GM18951 (cell line): ENCODE results near the gene PRKCB.

Experiments
- POLR2A ChIP-seq: IDR thresholded peaks from 4 replicates; pipeline ENCODE4 v1.6.1; 2011; ENCODE audit warnings: mild to moderate bottlenecking; ENCODE audit not compliant: insufficient read length, insufficient read depth; ENCODE audit errors: extremely low read depth
- in situ Hi-C: fragments of 300-500 bp; cut with MboI; formaldehyde crosslinking; loops from one replicate; pipeline ENCODE4 v1.12.0; 2022; ENCODE audit warnings: low sequenced_read_pairs, mixed read lengths, inconsistent platforms; ENCODE audit not compliant: unreplicated experiment

Gene PRKCB

GRCh38 chr16:24051125-24051524 lies 215.3 kb downstream of the PRKCB start:
- no peak for TF ChIP-seq POLR2A
- in situ Hi-C loops, result loop anchor here (25.0 kb wide), 1 partner anchor 461 kb away; no protein-coding TSS in a partner anchor

- no peak for TF ChIP-seq POLR2A
- in situ Hi-C loops, result loop anchor here (25.0 kb wide), 1 partner anchor 460 kb away; no protein-coding TSS in a partner anchor
These were observed 216.7 kb downstream of the PRKCB start for GRCh38 chr16:24052329-24053098.

- TF ChIP-seq POLR2A, result no peak
These were observed 217.5 kb downstream of the PRKCB start for GRCh38 chr16:24053099-24053946.

GRCh38 chr16:24054741-24055491 lies 219.1 kb downstream of the PRKCB start:
- in situ Hi-C loops, result loop anchor here (25.0 kb wide), 1 partner anchor 457 kb away; no protein-coding TSS in a partner anchor
- no peak for TF ChIP-seq POLR2A

More at GRCh38 chr16:24053099-24053946, 217.5 kb downstream of the PRKCB start:
- in situ Hi-C loops, result loop anchor here (25.0 kb wide), 1 partner anchor 459 kb away; no protein-coding TSS in a partner anchor

DNA sequence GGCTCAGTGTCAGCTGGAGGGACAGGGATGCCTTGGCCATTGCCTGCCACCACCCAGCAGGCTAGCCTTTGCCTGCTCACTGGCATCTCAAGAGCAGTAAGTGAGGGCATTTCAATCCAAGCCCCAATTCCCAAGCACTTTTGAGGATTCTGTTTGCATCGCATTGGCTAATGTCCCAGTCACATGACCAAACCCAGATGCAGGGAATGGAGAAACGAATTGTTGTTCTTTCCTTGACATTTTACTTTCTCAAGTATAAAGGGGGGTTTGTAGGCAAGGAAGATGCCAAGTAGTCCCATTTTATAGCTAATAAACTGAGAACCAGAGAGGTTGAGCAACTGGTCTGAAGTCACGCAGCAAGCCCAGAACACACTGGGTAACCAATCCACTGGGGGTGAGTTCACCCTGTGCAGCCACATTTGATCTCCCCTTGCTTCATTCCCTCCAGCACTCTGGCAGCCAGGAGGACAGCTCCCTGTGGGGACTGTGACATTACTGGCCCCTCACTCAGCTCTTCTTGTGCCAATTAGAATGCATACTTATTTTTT lies 226.6 kb downstream of the PRKCB start:
- TF ChIP-seq POLR2A, result no peak
- in situ Hi-C loops, result loop anchor here (25.0 kb wide), 1 partner anchor 450 kb away; no protein-coding TSS in a partner anchor

- in situ Hi-C loops, result loop anchor here (25.0 kb wide), 1 partner anchor 443 kb away; no protein-coding TSS in a partner anchor
- no peak for TF ChIP-seq POLR2A
These were observed 233.3 kb downstream of the PRKCB start for GRCh38 chr16:24069036-24069590.

DNA sequence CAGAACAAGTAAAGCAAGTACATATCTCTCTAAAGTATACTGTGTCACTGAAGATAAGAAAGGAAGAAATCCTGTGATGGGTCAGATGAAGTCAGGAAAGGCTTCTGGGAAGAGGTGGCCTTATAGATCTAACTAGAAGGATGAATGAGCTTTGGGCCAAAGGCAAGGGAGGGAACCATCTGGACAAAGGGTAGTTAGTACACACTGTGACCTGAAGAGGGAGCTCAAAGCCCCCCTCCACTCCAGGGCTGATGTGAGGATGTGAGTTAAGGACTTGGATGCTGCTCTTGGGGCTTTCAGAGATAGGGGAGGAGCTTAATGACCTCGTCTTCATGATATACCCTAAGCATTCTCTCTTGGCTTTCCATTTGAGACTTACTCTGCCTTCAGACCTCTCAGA lies 235.1 kb downstream of the PRKCB start:
- in situ Hi-C loops, result loop anchor here (25.0 kb wide), 1 partner anchor 441 kb away; no protein-coding TSS in a partner anchor
- TF ChIP-seq POLR2A, result no peak

- in situ Hi-C loops, result loop anchor here (25.0 kb wide), 1 partner anchor 440 kb away; no protein-coding TSS in a partner anchor
- no peak for TF ChIP-seq POLR2A
These were observed 236.0 kb downstream of the PRKCB start for GRCh38 chr16:24071666-24072360.

GRCh38 chr16:24073321-24073720 lies 237.5 kb downstream of the PRKCB start:
- TF ChIP-seq POLR2A, result no peak
- in situ Hi-C loops, result loop anchor here (25.0 kb wide), 1 partner anchor 439 kb away; no protein-coding TSS in a partner anchor

GRCh38 chr16:24074574-24074973 lies 238.8 kb downstream of the PRKCB start:
- TF ChIP-seq POLR2A, result no peak
- in situ Hi-C loops, result loop anchor here (25.0 kb wide), 1 partner anchor 438 kb away; no protein-coding TSS in a partner anchor

DNA sequence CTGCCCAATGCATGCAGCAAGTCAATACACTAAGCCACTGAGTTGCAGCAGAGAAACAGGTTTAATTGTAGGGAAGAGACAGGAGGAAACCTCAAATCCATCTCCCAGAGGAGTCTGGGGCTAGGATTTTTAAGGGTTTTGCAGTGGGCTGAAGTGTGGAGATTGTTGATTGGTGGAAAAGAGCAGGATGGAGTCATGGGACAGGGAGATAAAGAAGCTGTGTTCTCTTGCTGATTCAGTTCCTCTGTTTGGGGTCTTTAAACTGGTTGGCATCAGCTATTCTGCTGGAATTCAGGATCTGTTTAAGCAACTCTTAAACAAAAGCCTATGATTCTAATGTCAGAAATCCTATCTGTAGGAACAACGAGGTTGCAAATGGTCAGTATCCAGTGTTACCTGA lies 239.5 kb downstream of the PRKCB start:
- in situ Hi-C loops, result no loop called here
- no peak for TF ChIP-seq POLR2A
